K562 (cell line): ENCODE measurements around the gene R3HDM1.

Source experiments
- CTCF ChIP-seq, 3 experiments: IDR thresholded peaks in 2 of 3; conservative IDR thresholded peaks in 1 of 3; 2 replicates each; pipeline ENCODE4 v1.5.1; 2011 to 2012; ENCODE audit warnings: low read length in 3 of 3, mild to moderate bottlenecking in 3 of 3, control low read depth in 2 of 3, improper control_type of control experiment in 1 of 3, inconsistent platforms in 1 of 3, low read depth in 1 of 3, mixed read lengths in 1 of 3, moderate library complexity in 1 of 3; ENCODE audit not compliant: insufficient read depth in 2 of 3
- DLX4 ChIP-seq: fragments of 250-450 bp; sonication (Bioruptor Pico); IDR thresholded peaks from 2 replicates; pipeline ENCODE4 v1.6.1; 2021; ENCODE audit warnings: mild to moderate bottlenecking
- EZH2 ChIP-seq: IDR thresholded peaks from 2 replicates; pipeline ENCODE4 v1.6.1; 2012; ENCODE audit warnings: low read depth, mild to moderate bottlenecking, inconsistent platforms, low read length, borderline replicate concordance
- HMGXB4 ChIP-seq: sonication (generic); formaldehyde crosslinking; IDR thresholded peaks from 2 replicates; pipeline ENCODE4 v1.8.1; 2023; ENCODE audit warnings: mild to moderate bottlenecking, missing genetic modification reagents

GRCh38 chr2:135662088-135662487 lies 130.8 kb downstream of the R3HDM1 start:
- no peak for TF ChIP-seq CTCF (IDR thresholded peaks at IDR 0.05 in 2 of 3, conservative IDR thresholded peaks at IDR 0.05 in 1 of 3; ENCODE audit: insufficient read depth in 2 of 3, low read depth in 1 of 3, low read length in 3 of 3)
- TF ChIP-seq DLX4 (CRISPR knock-in tag) = no peak
- no peak for TF ChIP-seq EZH2
- no peak for TF ChIP-seq HMGXB4 (CRISPR knock-in tag)
